Measurements from ENCODE around the gene CTPS1.

DNA sequence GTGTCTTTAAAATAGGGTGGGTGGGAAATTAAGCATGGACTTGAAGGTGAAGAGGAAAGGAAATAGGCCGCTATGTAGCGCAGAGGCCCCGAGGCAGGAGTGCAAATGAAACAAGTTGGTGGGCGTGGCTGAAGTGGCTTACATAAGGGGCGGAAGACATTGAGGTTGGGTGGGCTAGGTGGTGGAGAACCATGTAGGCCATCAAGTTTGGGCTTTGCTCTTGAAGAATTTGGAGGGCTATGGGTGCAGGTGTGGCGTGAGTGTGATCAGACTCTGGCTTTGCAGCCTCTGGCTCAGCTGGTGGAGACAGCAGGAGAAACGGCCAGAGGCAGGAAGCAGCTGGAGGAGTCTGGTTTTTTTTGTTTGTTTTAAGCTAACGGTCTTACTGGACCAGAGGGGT, 35.4 kb downstream of the CTPS1 start:
- TF ChIP-seq, protein P1, sequence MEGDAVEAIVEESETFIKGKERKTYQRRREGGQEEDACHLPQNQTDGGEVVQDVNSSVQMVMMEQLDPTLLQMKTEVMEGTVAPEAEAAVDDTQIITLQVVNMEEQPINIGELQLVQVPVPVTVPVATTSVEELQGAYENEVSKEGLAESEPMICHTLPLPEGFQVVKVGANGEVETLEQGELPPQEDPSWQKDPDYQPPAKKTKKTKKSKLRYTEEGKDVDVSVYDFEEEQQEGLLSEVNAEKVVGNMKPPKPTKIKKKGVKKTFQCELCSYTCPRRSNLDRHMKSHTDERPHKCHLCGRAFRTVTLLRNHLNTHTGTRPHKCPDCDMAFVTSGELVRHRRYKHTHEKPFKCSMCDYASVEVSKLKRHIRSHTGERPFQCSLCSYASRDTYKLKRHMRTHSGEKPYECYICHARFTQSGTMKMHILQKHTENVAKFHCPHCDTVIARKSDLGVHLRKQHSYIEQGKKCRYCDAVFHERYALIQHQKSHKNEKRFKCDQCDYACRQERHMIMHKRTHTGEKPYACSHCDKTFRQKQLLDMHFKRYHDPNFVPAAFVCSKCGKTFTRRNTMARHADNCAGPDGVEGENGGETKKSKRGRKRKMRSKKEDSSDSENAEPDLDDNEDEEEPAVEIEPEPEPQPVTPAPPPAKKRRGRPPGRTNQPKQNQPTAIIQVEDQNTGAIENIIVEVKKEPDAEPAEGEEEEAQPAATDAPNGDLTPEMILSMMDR (IDR thresholded peaks at IDR 0.05; ENCODE audit: poor library complexity), result no peak
- TF ChIP-seq EZH2 (IDR thresholded peaks at IDR 0.05; ENCODE audit: borderline replicate concordance) (no peak), EZH2phosphoT487 (IDR thresholded peaks at IDR 0.05; ENCODE audit: low read depth, severe bottlenecking, unreplicated experiment) (no peak)

Measured in hepatocyte (in vitro differentiated cells).